ENCODE data around the gene PADI1. TPM values are rescaled to one million over a fixed set of nuclear protein-coding genes. Genes with fewer than 3 reads are reported as not detected.
A peak's percentile ranks its signal among the peaks of the same experiment; 100 is the strongest.

PADI1 gene
- total RNA-seq, 1 donor from 2014 or later, result 0.70 TPM

DNA sequence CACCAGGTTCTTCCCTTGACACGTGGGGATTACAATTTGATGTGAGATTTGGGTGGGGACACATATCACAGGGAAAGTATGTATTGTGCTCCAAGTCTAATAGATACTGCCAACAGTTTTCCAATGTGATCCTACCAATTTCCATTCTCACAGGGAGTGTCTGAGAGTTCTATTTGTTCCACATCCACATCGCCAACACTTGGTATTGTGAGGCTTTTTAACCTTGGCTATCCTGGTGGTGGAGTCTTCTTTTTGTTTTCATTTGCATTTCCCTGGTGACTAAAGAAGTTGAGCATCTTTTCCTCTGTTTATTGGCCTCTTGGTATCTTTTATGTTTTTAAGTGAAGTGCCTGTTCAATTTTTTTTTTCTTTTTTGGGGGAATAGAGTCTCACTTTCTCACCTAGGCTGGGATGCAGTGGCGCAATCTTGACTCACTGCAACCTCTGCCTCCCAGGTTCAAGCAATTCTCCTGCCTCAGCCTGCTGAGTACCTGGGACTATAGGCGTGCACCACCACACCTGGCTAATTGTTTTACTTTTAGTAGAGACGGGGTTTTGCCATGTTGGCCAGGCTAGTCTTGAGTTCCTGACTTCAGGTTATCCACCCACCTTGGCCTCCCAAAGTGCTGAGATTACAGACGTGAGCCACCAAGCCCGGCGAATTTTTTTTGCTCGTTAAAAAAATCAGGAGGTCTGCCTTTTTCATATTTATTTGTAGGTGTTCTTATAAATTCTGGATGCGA is 15.9 kb upstream of the PADI1 start:
- Mint-ChIP-seq H3K36me3 (ENCODE audit: low read depth) (peaks cover 2% of the 10 kb centered on the region), H3K4me3 (ENCODE audit: unreplicated experiment) (no peak overlapping the region), H3K27ac (ENCODE audit: unreplicated experiment) (peak overlapping the region; percentile 80), H3K27me3 (ENCODE audit: low read depth) (no peaks in the 10 kb centered on the region), H3K9me3 (ENCODE audit: low read depth) (peaks cover 7% of the 10 kb centered on the region), H3K4me1 (ENCODE audit: low read depth) (peaks cover 59% of the 10 kb centered on the region)
- TF ChIP-seq, protein P1, sequence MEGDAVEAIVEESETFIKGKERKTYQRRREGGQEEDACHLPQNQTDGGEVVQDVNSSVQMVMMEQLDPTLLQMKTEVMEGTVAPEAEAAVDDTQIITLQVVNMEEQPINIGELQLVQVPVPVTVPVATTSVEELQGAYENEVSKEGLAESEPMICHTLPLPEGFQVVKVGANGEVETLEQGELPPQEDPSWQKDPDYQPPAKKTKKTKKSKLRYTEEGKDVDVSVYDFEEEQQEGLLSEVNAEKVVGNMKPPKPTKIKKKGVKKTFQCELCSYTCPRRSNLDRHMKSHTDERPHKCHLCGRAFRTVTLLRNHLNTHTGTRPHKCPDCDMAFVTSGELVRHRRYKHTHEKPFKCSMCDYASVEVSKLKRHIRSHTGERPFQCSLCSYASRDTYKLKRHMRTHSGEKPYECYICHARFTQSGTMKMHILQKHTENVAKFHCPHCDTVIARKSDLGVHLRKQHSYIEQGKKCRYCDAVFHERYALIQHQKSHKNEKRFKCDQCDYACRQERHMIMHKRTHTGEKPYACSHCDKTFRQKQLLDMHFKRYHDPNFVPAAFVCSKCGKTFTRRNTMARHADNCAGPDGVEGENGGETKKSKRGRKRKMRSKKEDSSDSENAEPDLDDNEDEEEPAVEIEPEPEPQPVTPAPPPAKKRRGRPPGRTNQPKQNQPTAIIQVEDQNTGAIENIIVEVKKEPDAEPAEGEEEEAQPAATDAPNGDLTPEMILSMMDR (IDR thresholded peaks at IDR 0.05), result no peak
- DNase-seq (ENCODE audit: low spot score), result no peak

GRCh38 chr1:17189632-17189990 is 15.3 kb upstream of the PADI1 start:
- no peak for DNase-seq (ENCODE audit: low spot score)
- peaks cover 7% of the 10 kb centered on the region for H3K9me3 Mint-ChIP-seq (ENCODE audit: low read depth)
- peaks cover 63% of the 10 kb centered on the region for H3K4me1 Mint-ChIP-seq (ENCODE audit: low read depth)
- peak overlapping the region; percentile 80 for H3K27ac Mint-ChIP-seq (ENCODE audit: unreplicated experiment)
- no peaks in the 10 kb centered on the region for H3K27me3 Mint-ChIP-seq (ENCODE audit: low read depth)
- H3K4me3 Mint-ChIP-seq (ENCODE audit: unreplicated experiment), result no peak overlapping the region
- TF ChIP-seq, protein P1 (IDR thresholded peaks at IDR 0.05), result no peak
- H3K36me3 Mint-ChIP-seq (ENCODE audit: low read depth), result peaks cover 2% of the 10 kb centered on the region

GRCh38 chr1:17190010-17190995 is 14.6 kb upstream of the PADI1 start:
- TF ChIP-seq, protein P1 (IDR thresholded peaks at IDR 0.05), result no peak
- H3K27me3 Mint-ChIP-seq (ENCODE audit: low read depth), result no peaks in the 10 kb centered on the region
- H3K27ac Mint-ChIP-seq (ENCODE audit: unreplicated experiment), result peak overlapping the region; percentile 80
- peaks cover 2% of the 10 kb centered on the region for H3K36me3 Mint-ChIP-seq (ENCODE audit: low read depth)
- H3K4me3 Mint-ChIP-seq (ENCODE audit: unreplicated experiment), result peak overlapping the region; percentile 13
- H3K9me3 Mint-ChIP-seq (ENCODE audit: low read depth), result peaks cover 7% of the 10 kb centered on the region
- peaks cover 64% of the 10 kb centered on the region for H3K4me1 Mint-ChIP-seq (ENCODE audit: low read depth)
- DNase-seq (ENCODE audit: low spot score), result no peak

- no peaks in the 10 kb centered on the region for H3K27me3 Mint-ChIP-seq (ENCODE audit: low read depth)
- H3K9me3 Mint-ChIP-seq (ENCODE audit: low read depth), result peaks cover 7% of the 10 kb centered on the region
- peak overlapping the region; percentile 55 for H3K27ac Mint-ChIP-seq (ENCODE audit: unreplicated experiment)
- DNase-seq (ENCODE audit: low spot score), result no peak
- H3K36me3 Mint-ChIP-seq (ENCODE audit: low read depth), result peaks cover 2% of the 10 kb centered on the region
- no peak overlapping the region for H3K4me3 Mint-ChIP-seq (ENCODE audit: unreplicated experiment)
- TF ChIP-seq, protein P1 (IDR thresholded peaks at IDR 0.05), result no peak
- H3K4me1 Mint-ChIP-seq (ENCODE audit: low read depth), result peaks cover 56% of the 10 kb centered on the region
Measured at GRCh38 chr1:17191990-17192242, 13.0 kb upstream of the PADI1 start.

- Mint-ChIP-seq H3K36me3 (ENCODE audit: low read depth) (peaks cover 2% of the 10 kb centered on the region), H3K27ac (ENCODE audit: unreplicated experiment) (peak overlapping the region; percentile 70), H3K27me3 (ENCODE audit: low read depth) (no peaks in the 10 kb centered on the region), H3K4me3 (ENCODE audit: unreplicated experiment) (no peak overlapping the region), H3K4me1 (ENCODE audit: low read depth) (peaks cover 52% of the 10 kb centered on the region), H3K9me3 (ENCODE audit: low read depth) (peaks cover 7% of the 10 kb centered on the region)
- TF ChIP-seq, protein P1 (IDR thresholded peaks at IDR 0.05), result no peak
- DNase-seq (ENCODE audit: low spot score), result no peak
Measured at GRCh38 chr1:17192394-17193221, 12.3 kb upstream of the PADI1 start.

Measured in chondrocyte (in vitro differentiated cells).